Measurements from ENCODE around the gene KLHL9.

GRCh38 chr9:21316860-21317259, 18.3 kb downstream of the KLHL9 start:
- TF ChIP-seq ZNF274 (IDR thresholded peaks at IDR 0.05; ENCODE audit: low read depth, low read length) (no peak), YY1 (IDR thresholded peaks at IDR 0.05; ENCODE audit: insufficient read depth, insufficient read length) (no peak), SUZ12 (IDR thresholded peaks at IDR 0.05; ENCODE audit: extremely low read depth, insufficient read depth, insufficient read length) (no peak)

All from NT2/D1 (cell line).